NCI-H2081 (cell line): ENCODE data around the gene RANBP3.
"Not testable (repeated sequence)": the region's sequence is repeated elsewhere in the genome, so short reads cannot be mapped to it uniquely, and the experiment has no call there.

Experiments used
- DNase-seq, 2 experiments: peaks; one replicate each; lab custom pipeline; 2025; lab: John Stamatoyannopoulos, UW

RANBP3 gene

DNA sequence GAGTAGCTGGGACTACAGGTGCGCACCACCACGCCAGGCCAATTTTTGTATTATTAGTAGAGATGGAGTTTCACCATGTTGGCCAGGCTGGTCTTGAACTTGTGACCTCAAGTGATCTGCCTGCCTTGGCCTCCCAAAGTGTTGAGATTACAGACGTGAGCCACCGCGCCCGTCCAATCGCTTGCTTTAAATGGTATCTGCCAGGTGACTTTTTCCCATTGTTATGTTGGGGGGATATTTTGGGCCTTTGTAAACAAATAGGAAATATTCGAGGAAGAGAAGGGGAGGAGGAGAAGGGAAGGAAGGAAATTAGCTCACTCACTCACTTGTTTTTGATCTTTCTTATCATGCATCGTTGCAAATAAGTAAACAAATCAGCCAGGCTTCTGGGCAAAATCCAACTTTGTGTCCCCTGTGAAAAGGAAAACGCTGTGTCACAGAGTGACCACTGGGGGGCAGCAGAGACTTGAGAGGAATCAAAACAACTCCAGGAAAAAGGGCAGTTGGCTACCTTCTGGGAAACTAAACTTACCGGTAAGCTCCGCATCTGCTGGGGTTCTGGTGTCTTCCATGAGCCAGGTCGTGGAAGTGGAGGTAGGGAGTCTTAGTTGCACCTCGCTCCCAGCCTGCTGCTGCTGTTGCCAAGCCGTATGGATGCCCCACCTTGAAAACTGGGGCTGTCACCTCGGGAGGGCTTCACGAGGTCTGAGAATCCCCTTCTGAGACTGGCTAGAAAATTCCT is 9.3 kb upstream of the RANBP3 start:
- DNase-seq: peak; percentile 86 to 89

DNA sequence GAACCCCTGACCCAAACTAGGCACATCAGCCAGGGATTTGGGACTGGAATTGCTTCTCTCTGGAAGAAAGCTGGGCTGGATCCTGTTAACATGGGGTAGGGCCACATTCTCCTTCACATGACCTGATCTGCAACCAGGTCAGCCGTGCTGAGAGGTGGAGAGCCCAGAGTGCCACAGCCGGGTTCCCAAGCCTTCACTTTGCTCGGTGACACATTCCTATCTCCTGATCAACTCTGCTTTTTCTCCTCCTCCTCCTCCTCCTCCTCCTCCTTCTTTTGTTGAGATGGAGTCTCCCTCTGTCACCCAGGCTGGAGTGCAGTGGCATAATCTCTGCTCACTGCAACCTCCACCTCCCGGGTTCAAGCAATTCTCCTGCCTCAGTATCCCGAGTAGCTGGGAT is 7.9 kb upstream of the RANBP3 start:
- DNase-seq: not testable (repeated sequence)

GRCh38 chr19:5985098-5985783 is 7.3 kb upstream of the RANBP3 start:
- no peak for DNase-seq

GRCh38 chr19:5984600-5984999 is 6.7 kb upstream of the RANBP3 start:
- DNase-seq: no peak

- no peak for DNase-seq
These were observed 5.5 kb upstream of the RANBP3 start for GRCh38 chr19:5983367-5983955.

- DNase-seq: no peak
These were observed 939 bp upstream of the RANBP3 start for GRCh38 chr19:5978606-5979552.

DNA sequence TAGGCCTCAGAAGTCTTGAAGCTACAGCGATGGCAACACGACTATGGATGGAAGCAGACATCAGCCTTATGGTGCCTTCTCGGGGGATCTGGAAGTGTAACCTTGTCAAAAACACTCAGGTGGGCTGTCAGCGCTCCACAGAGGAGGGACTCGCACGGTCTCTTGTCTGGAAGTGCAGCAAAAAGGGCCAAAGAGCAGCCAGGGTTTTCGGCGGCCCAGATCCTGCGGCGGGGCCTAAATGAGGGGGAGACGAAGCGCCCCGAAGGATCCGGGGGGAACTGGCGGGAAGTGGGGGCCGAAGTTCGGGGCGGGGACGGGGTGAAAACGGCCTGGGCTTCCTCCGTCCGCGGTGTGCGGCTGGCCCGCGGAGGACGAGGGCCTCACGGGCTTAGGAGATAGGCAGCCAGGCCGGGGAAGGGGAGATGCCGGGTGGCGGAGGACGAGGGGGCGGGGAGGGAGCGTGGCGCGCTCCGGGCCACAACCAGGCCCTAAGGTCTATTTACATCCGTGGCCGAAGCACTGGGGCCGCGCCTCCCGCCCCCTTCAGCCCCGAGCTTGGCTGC is 637 bp downstream of the RANBP3 start:
- DNase-seq: no peak

DNA sequence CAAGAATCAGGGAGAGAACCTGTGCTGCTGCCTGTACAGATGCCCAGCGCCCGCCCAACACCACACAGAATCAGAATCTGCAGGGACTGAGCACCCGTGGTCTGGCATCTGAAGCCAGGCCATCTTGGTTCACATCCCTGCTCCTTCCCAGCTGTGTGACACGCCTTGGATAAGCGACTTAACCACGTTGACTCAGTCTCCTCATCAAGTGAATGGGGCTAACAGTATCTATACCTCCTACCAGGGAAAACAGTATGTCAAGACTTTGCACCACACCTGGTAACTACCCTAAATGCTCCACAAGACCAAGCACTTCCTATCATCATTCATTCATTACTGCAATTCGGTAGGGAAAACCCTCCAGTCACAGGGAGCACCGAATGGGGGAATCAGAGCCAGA is 1.2 kb downstream of the RANBP3 start:
- no peak for DNase-seq

DNA sequence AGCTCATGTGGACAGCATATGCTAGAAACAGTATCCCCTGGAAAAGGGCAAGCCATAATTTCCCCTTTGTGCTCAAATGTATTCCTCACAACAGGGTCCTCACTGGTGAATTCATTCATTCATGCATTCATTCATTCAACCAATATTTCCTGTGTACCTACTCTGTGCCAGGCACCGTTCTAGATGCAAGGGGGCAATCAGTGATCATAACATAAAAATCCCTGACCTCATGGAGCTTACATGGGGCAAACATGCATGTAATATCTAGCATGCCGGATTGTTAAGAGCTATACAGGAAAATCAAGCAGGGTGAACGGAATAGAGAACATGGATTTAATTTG is 2.6 kb downstream of the RANBP3 start:
- DNase-seq: no peak

DNA sequence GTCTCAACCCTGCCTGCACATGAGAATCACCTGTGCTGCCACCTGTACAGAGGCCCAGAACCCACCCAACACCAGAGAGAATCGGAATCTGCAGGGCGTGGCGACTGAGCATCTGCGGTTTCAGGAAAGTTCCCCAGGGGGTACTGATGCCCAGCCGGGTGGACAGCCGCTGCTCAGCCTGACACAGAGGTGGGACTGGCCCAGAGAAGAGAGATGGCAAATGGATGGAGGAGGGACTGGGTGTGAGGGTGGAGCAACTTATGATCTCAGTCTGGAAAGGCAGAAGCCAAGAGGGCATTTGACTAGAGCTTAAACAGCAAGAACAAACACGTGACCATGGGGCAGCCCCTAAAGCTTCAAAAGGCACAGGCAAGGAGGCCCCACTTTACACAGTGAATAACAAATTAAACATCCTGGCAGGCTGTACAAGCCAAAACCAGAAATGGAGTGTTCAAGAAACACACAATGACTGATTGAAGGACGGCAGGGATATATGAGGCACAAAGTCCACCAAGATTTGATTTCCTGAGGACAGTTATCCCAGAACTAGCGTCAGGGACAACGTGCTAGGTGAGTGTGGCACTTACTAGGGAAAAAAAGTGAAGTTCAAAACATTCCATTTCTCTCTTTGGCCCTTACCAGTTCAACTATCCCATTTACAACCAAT is 3.1 kb downstream of the RANBP3 start:
- DNase-seq: no peak

DNA sequence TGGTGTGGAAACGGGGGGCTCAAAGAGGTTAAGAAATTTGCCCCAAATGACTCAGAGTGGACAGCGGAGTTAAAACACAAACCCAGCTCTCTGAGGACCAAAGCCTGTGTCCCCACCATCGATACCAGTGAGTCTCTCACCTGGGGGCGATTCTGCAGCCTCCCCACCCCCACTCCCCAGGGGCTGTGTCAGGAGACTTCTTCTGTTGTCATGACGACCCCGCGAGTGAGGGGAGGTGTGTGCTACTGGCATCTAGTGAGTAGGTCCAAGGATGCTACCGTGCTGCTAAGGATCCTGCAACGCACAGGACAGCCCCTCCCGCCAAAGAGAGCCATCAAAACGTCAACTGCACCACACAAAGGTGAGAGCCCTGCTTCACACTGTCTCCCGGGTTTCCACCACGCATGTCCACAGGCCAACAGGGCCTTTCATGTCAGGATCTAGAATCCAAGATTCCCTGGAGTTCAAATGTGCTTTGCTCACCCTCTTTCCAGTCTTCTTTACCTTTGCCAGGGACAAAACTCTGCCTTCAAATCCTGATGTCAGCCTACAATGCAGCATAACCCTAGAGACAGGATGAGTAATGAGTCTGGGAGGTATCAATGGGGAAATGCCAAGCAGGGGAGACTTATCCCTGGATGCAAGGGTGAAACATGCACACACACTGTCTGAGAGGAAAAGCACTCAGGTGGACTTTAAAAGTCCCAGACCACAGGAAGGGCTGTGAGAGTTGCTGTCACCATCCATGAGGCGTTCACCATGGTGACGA is 3.9 kb downstream of the RANBP3 start:
- no peak for DNase-seq

DNA sequence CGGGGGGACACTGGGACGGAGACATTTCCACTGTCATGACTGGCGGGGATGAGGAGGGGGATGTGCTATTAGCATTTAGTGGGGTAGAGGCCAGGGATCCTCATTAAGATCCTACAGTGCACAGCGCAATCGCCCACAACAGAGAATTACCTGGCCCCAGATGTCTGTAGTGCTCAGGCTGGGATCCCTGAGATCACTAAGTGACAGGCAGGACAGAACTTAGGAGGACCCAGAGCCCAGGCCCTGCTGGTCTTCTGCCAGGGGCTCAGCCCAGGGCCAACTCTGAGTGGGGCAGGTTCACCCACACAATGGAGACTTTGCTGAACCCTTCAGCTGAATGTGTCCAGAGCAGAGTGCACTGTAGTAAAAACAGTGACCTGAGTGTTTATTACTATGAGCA is 4.6 kb downstream of the RANBP3 start:
- DNase-seq: no peak

GRCh38 chr19:5972355-5972731 is 5.6 kb downstream of the RANBP3 start:
- DNase-seq: no peak

GRCh38 chr19:5971714-5972354 is 6.1 kb downstream of the RANBP3 start:
- DNase-seq: no peak

- DNase-seq: no peak
These were observed 8.5 kb downstream of the RANBP3 start for GRCh38 chr19:5969476-5969875.

- DNase-seq: peak in 1 of 2 experiments; percentile 51
These were observed 9.2 kb downstream of the RANBP3 start for GRCh38 chr19:5968431-5969373.

- DNase-seq: peak; percentile 17 to 61
These were observed 9.9 kb downstream of the RANBP3 start for GRCh38 chr19:5967994-5968430.

- no peak for DNase-seq
These were observed 10.4 kb downstream of the RANBP3 start for GRCh38 chr19:5967571-5967970.

DNA sequence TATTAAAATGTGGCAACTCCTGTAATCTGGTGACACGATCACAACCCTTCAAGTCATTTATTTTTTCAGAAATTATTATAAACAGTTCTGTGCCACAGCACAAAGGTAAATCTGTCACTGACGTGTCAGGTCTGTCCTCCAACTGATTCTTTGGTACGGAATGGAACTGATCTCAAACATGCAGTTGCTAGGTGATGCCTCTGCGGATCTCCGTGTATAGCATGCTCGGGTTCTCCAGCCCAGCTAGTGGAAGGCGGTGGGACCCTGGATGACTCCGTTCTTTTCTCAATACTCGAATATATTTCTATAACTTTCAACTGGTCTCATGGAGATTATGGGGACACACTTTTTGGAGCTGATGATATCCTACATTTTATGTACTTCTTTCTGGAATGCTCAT is 11.0 kb downstream of the RANBP3 start:
- no peak for DNase-seq
